ENCODE results near the gene ALCAM.

The ALCAM gene

GRCh38 chr3:105343991-105344390 is 22.7 kb upstream of the ALCAM start:
- Histone ChIP-seq H3K27me3 (ENCODE audit: control insufficient read depth, insufficient read depth, low read length) (no peaks in the 10 kb centered on the region), H3K36me3 (ENCODE audit: control insufficient read depth, insufficient read depth, low read length) (no peaks in the 10 kb centered on the region), H3K4me3 (ENCODE audit: low read depth, low read length) (no peak overlapping the region), H3K9me3 (ENCODE audit: control insufficient read depth, insufficient read depth, low read depth, low read length) (no peaks in the 10 kb centered on the region), H3K4me1 (ENCODE audit: control insufficient read depth, insufficient read depth, low read length) (no peaks in the 10 kb centered on the region), H3K9ac (ENCODE audit: low read length) (no peak overlapping the region), H3K27ac (ENCODE audit: low read depth, low read length) (no peak overlapping the region)

- no peak overlapping the region for H3K27ac ChIP-seq (ENCODE audit: low read depth, low read length)
- H3K4me1 ChIP-seq (ENCODE audit: control insufficient read depth, insufficient read depth, low read length), result no peaks in the 10 kb centered on the region
- no peaks in the 10 kb centered on the region for H3K9me3 ChIP-seq (ENCODE audit: control insufficient read depth, insufficient read depth, low read depth, low read length)
- no peak overlapping the region for H3K4me3 ChIP-seq (ENCODE audit: low read depth, low read length)
- no peak overlapping the region for H3K9ac ChIP-seq (ENCODE audit: low read length)
- H3K27me3 ChIP-seq (ENCODE audit: control insufficient read depth, insufficient read depth, low read length), result no peaks in the 10 kb centered on the region
- H3K36me3 ChIP-seq (ENCODE audit: control insufficient read depth, insufficient read depth, low read length), result no peaks in the 10 kb centered on the region
Observed at GRCh38 chr3:105345156-105345555, 21.6 kb upstream of the ALCAM start.

- H3K9me3 ChIP-seq (ENCODE audit: control insufficient read depth, insufficient read depth, low read depth, low read length), result no peaks in the 10 kb centered on the region
Observed at GRCh38 chr3:105347625-105348302, 18.9 kb upstream of the ALCAM start.

GRCh38 chr3:105348307-105348706 is 18.4 kb upstream of the ALCAM start:
- no peaks in the 10 kb centered on the region for H3K9me3 ChIP-seq (ENCODE audit: control insufficient read depth, insufficient read depth, low read depth, low read length)

More at GRCh38 chr3:105347625-105348302, 18.9 kb upstream of the ALCAM start:
- Histone ChIP-seq H3K27me3 (ENCODE audit: control insufficient read depth, insufficient read depth, low read length) (peaks cover 5% of the 10 kb centered on the region; the same call in 1 of the 2 replicates), H3K27ac (ENCODE audit: low read depth, low read length) (no peak overlapping the region), H3K4me1 (ENCODE audit: control insufficient read depth, insufficient read depth, low read length) (no peaks in the 10 kb centered on the region), H3K4me3 (ENCODE audit: low read depth, low read length) (no peak overlapping the region), H3K9ac (ENCODE audit: low read length) (no peak overlapping the region), H3K36me3 (ENCODE audit: control insufficient read depth, insufficient read depth, low read length) (no peaks in the 10 kb centered on the region)

GRCh38 chr3:105349684-105350387 is 16.9 kb upstream of the ALCAM start:
- Histone ChIP-seq H3K36me3 (ENCODE audit: control insufficient read depth, insufficient read depth, low read length) (no peaks in the 10 kb centered on the region), H3K9ac (ENCODE audit: low read length) (no peak overlapping the region), H3K4me1 (ENCODE audit: control insufficient read depth, insufficient read depth, low read length) (peaks cover 4% of the 10 kb centered on the region; the same call in 1 of the 2 replicates), H3K27me3 (ENCODE audit: control insufficient read depth, insufficient read depth, low read length) (peaks cover 15% of the 10 kb centered on the region; the same call in 1 of the 2 replicates), H3K4me3 (ENCODE audit: low read depth, low read length) (no peak overlapping the region), H3K9me3 (ENCODE audit: control insufficient read depth, insufficient read depth, low read depth, low read length) (no peaks in the 10 kb centered on the region), H3K27ac (ENCODE audit: low read depth, low read length) (no peak overlapping the region)

More at GRCh38 chr3:105348307-105348706, 18.4 kb upstream of the ALCAM start:
- Histone ChIP-seq H3K9ac (ENCODE audit: low read length) (no peak overlapping the region), H3K27me3 (ENCODE audit: control insufficient read depth, insufficient read depth, low read length) (peaks cover 11% of the 10 kb centered on the region; the same call in 1 of the 2 replicates), H3K36me3 (ENCODE audit: control insufficient read depth, insufficient read depth, low read length) (no peaks in the 10 kb centered on the region), H3K27ac (ENCODE audit: low read depth, low read length) (no peak overlapping the region), H3K4me1 (ENCODE audit: control insufficient read depth, insufficient read depth, low read length) (no peaks in the 10 kb centered on the region; the same call in 1 of the 2 replicates), H3K4me3 (ENCODE audit: low read depth, low read length) (no peak overlapping the region)

GRCh38 chr3:105351821-105352220 is 14.9 kb upstream of the ALCAM start:
- Histone ChIP-seq H3K9me3 (ENCODE audit: control insufficient read depth, insufficient read depth, low read depth, low read length) (no peaks in the 10 kb centered on the region), H3K36me3 (ENCODE audit: control insufficient read depth, insufficient read depth, low read length) (no peaks in the 10 kb centered on the region), H3K27me3 (ENCODE audit: control insufficient read depth, insufficient read depth, low read length) (peaks cover 18% of the 10 kb centered on the region; the same call in 1 of the 2 replicates), H3K27ac (ENCODE audit: low read depth, low read length) (no peak overlapping the region), H3K9ac (ENCODE audit: low read length) (no peak overlapping the region), H3K4me3 (ENCODE audit: low read depth, low read length) (no peak overlapping the region), H3K4me1 (ENCODE audit: control insufficient read depth, insufficient read depth, low read length) (peaks cover 13% of the 10 kb centered on the region; the same call in 1 of the 2 replicates)

GRCh38 chr3:105352976-105353375 is 13.7 kb upstream of the ALCAM start:
- H3K36me3 ChIP-seq (ENCODE audit: control insufficient read depth, insufficient read depth, low read length), result no peaks in the 10 kb centered on the region
- no peak overlapping the region for H3K9ac ChIP-seq (ENCODE audit: low read length)
- no peaks in the 10 kb centered on the region for H3K9me3 ChIP-seq (ENCODE audit: control insufficient read depth, insufficient read depth, low read depth, low read length)
- H3K27me3 ChIP-seq (ENCODE audit: control insufficient read depth, insufficient read depth, low read length), result peaks cover 18% of the 10 kb centered on the region; the same call in 1 of the 2 replicates
- H3K27ac ChIP-seq (ENCODE audit: low read depth, low read length), result no peak overlapping the region
- peaks cover 13% of the 10 kb centered on the region; the same call in 1 of the 2 replicates for H3K4me1 ChIP-seq (ENCODE audit: control insufficient read depth, insufficient read depth, low read length)
- no peak overlapping the region; the same call in 1 of the 2 replicates for H3K4me3 ChIP-seq (ENCODE audit: low read depth, low read length)

- H3K4me3 ChIP-seq (ENCODE audit: low read depth, low read length), result peak overlapping the region; percentile 84
Observed at GRCh38 chr3:105353485-105354161, 13.1 kb upstream of the ALCAM start.

GRCh38 chr3:105354429-105354828 is 12.3 kb upstream of the ALCAM start:
- Histone ChIP-seq H3K4me1 (ENCODE audit: control insufficient read depth, insufficient read depth, low read length) (peaks cover 17% of the 10 kb centered on the region; the same call in 1 of the 2 replicates), H3K4me3 (ENCODE audit: low read depth, low read length) (peak overlapping the region; percentile 84), H3K27ac (ENCODE audit: low read depth, low read length) (peak overlapping the region; percentile 52; the same call in 1 of the 2 replicates)

More at GRCh38 chr3:105353485-105354161, 13.1 kb upstream of the ALCAM start:
- H3K4me1 ChIP-seq (ENCODE audit: control insufficient read depth, insufficient read depth, low read length), result peaks cover 13% of the 10 kb centered on the region; the same call in 1 of the 2 replicates
- H3K36me3 ChIP-seq (ENCODE audit: control insufficient read depth, insufficient read depth, low read length), result no peaks in the 10 kb centered on the region
- peaks cover 18% of the 10 kb centered on the region; the same call in 1 of the 2 replicates for H3K27me3 ChIP-seq (ENCODE audit: control insufficient read depth, insufficient read depth, low read length)
- peak overlapping the region; percentile 52; the same call in 1 of the 2 replicates for H3K27ac ChIP-seq (ENCODE audit: low read depth, low read length)
- no peaks in the 10 kb centered on the region for H3K9me3 ChIP-seq (ENCODE audit: control insufficient read depth, insufficient read depth, low read depth, low read length)
- peak overlapping the region; percentile 88 for H3K9ac ChIP-seq (ENCODE audit: low read length)

GRCh38 chr3:105355408-105356061 is 11.2 kb upstream of the ALCAM start:
- H3K27ac ChIP-seq (ENCODE audit: low read depth, low read length), result no peak overlapping the region; the same call in 1 of the 2 replicates
- no peak overlapping the region for H3K9ac ChIP-seq (ENCODE audit: low read length)
- peaks cover 18% of the 10 kb centered on the region; the same call in 1 of the 2 replicates for H3K4me1 ChIP-seq (ENCODE audit: control insufficient read depth, insufficient read depth, low read length)
- no peaks in the 10 kb centered on the region for H3K9me3 ChIP-seq (ENCODE audit: control insufficient read depth, insufficient read depth, low read depth, low read length)
- no peaks in the 10 kb centered on the region for H3K36me3 ChIP-seq (ENCODE audit: control insufficient read depth, insufficient read depth, low read length)
- no peak overlapping the region for H3K4me3 ChIP-seq (ENCODE audit: low read depth, low read length)
- H3K27me3 ChIP-seq (ENCODE audit: control insufficient read depth, insufficient read depth, low read length), result peaks cover 18% of the 10 kb centered on the region; the same call in 1 of the 2 replicates

More at GRCh38 chr3:105354429-105354828, 12.3 kb upstream of the ALCAM start:
- no peaks in the 10 kb centered on the region for H3K36me3 ChIP-seq (ENCODE audit: control insufficient read depth, insufficient read depth, low read length)
- peak overlapping the region; percentile 88 for H3K9ac ChIP-seq (ENCODE audit: low read length)
- peaks cover 18% of the 10 kb centered on the region; the same call in 1 of the 2 replicates for H3K27me3 ChIP-seq (ENCODE audit: control insufficient read depth, insufficient read depth, low read length)
- H3K9me3 ChIP-seq (ENCODE audit: control insufficient read depth, insufficient read depth, low read depth, low read length), result no peaks in the 10 kb centered on the region
